SKM-1 (cell line): ENCODE measurements around the gene MALRD1.

ENCODE experiments used
- DNase-seq: peaks from one replicate; lab custom pipeline; 2025; ENCODE audit not compliant: unreplicated experiment; lab: John Stamatoyannopoulos, UW

Gene MALRD1

DNA sequence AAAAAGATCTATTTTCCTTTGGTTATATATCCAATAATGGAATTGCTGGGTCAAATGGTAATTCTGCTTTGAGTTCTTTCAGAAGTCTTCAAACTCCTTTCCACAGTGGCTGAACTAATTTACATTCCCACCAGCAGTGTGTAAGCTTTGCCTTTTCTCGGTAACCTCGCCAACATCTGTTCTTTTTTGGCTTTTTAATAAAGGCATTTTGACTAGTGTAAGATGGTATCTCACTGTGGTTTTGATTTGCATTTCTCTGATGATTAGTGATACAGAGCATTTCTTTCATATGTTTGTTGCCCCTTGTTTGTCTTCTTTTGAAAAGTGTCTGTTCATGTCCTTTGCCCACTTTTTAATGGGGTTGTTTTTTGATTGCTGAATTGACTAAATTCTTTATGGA, 285.0 kb downstream of the MALRD1 start:
- DNase-seq, result no peak

DNA sequence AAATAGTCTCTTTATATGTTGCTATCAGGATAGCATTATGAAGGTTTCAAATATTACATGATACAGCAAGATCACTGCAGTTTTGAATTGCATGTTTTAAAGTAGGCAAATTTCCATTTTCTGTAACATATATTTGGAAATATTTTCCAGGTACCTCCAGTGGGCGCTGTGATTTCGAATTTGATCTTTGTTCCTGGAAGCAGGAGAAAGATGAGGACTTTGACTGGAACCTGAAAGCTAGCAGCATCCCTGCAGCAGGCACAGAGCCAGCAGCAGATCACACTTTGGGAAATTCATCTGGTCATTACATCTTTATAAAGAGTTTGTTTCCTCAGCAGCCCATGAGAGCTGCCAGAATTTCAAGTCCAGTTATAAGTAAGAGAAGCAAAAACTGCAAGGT, 299.0 kb downstream of the MALRD1 start:
- DNase-seq, result no peak

DNA sequence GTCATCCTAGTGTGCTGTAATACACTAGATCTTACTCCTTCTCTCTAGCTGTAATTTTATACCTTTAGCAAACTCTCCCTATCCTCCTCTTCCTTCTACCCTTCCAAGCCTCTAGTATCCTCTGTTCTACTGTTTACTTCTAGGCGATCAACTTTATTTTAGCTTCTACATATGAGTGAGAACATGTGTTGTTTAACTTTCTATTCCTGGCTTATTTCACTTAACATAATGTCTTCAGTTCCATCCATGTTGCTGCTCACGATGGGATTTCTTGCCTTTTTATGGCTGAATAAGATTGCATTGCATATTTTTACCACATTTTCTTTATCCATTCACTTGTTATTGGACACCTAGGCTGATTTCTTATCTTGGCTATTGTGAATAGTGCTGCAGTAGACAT, 318.6 kb downstream of the MALRD1 start:
- DNase-seq, result no peak

DNA sequence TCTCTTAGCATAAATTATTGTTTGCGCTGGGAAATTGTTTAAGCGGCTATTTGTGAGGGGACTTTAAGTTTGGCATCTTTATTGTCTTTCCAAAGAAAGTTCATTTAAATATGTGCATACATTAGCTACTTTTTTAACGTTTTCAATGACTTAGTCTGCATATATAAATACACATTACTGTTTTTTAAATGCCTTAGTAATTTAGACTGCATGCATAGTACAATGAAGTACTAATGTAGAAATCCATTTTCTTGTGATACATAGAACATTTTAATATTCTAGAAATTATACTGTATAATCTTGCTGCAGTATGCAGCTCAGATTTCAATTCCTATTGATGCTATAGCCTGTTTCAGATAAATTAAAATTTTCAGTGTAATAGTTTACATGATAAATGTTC, 325.4 kb downstream of the MALRD1 start:
- DNase-seq, result no peak

DNA sequence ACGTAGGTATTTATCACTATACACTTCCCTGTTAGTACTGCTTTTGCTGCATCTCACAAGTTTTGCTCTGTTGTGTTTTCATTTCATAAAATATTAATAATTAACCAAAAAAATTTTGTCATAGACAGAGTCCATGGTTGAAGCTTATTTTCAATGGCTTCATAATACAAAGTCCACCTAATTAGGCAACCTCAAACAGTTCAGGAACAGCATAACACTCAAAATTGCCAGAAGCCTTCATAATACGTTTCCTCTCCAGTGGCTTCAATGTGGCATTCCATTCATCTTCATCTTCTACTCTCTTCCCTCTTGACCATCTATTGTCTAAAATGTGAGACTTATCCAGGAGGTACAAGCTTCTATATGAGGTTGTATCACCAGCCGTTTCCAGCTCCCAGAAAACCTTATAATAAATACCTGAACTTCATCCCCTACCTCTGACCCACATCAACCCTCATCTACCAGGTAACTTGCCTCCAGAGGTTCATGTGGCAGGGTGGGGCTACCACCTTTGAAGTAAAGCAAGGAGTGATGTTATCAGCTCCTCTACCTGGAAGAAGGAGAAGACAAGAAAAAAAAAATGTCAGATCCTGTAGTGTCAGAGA, 337.3 kb downstream of the MALRD1 start:
- no peak for DNase-seq

DNA sequence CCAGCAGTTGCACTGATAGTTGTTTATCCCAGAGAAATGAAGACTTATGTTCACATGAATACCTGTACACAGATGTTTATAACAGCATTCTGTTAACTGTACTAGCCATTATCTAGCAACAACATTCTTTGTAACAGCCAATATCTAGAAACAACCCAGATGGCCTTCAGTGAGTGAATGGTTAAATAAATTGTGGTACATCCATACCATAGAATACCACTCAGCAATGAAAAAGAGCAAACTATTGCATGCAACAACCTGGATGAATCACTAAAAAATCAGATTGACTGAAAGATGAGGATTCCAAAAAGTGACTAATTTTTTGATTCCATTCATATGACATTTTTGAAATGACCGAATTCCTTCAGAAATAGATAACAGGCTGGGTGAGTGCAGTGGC, 360.3 kb downstream of the MALRD1 start:
- no peak for DNase-seq

GRCh38 chr10:19411119-19411518, 362.5 kb downstream of the MALRD1 start:
- no peak for DNase-seq

GRCh38 chr10:19412531-19412930, 363.9 kb downstream of the MALRD1 start:
- no peak for DNase-seq

GRCh38 chr10:19416164-19416563, 367.6 kb downstream of the MALRD1 start:
- no peak for DNase-seq

DNA sequence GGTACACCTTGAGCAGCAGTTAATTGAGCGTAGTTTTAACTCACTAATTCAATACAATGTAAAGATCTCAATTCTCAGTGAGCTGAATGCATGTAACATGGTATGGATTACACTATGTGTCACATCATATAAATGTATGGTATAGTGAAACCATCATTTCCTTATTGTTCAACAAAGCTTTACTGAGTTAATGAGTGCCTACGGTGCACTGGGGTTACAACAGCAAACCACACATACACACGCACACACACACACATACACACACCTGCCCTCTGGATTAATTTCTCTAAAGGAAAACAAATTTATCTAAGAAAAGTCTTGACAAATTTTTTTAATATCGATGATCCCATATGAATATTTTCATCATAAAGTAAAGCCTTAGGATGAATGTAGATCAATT, 369.1 kb downstream of the MALRD1 start:
- no peak for DNase-seq

DNA sequence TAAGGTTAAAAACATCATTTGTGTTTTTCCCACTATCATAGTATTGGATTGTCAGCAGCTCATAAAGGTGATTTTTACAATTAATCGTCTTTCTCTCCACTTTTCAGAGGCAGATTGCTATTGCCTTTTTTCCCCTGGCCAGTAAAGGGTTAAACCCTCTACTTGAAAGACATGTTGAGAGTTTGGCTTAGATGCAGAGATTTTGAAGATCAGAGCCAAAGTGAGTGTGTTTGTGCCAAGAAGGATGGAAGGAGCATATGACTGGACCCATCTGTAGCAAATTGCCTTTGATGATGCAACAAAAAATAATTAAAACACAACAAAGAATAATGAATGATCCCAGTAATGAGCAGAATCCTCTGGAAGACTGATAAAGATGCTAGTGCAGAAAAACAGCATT, 373.1 kb downstream of the MALRD1 start:
- no peak for DNase-seq

DNA sequence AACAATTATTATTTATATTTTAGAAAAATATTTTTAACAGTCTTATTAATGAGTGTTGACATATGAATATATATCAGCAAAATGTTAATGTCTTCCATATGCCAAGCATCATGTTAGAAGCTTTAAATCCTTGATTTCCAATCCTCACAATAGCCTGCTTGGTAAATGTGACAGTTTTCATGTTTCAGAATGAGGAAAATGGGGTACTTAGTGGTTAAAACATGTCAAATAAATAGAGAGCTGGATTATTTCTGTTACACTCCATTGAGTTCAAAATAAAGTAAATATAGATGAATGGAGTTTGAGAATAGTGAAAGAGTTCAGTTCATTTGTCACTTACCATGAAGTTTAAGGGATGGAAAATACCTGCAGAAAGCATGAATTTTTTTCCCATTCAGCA, 377.4 kb downstream of the MALRD1 start:
- DNase-seq, result no peak

- DNase-seq, result no peak
Observed at GRCh38 chr10:19431622-19432351, 383.2 kb downstream of the MALRD1 start.

DNA sequence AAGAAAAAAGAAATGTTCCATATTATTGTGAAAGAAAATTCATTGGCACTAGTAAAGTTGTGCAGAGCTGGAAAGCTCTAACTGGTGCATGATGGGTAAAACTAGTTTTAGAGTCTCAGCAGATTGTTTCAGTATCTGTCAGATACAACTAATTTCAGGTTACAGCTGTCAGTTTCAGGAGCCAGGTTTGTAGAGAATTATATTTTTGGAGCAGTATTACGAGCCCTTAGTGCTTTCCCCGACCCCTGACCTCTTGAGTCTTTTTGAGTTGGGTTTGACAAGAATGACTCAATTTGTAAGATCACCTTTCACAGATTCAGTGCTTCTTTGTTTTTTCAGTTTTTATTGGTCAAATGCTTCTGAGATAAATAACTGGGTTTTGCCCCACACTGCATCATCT, 401.3 kb downstream of the MALRD1 start:
- DNase-seq, result no peak

DNA sequence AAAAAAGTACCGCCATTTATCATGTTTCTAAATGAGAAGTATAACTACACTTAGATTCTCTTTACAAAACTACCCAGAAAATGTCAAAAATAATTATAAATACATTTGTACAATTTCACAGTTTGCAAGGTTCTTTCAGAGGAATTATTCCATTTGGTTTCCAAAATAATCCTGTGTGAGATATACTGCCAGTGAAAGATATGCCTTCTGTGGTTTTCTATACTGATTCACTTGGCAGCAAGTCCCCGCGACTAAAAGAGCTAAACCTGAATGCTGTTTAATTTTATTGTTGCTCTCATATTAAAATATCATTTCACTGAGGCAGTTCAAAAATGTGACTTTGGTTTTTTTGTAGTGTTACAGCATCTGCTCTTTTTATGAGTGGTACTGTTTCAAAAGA, 402.8 kb downstream of the MALRD1 start:
- no peak for DNase-seq

DNA sequence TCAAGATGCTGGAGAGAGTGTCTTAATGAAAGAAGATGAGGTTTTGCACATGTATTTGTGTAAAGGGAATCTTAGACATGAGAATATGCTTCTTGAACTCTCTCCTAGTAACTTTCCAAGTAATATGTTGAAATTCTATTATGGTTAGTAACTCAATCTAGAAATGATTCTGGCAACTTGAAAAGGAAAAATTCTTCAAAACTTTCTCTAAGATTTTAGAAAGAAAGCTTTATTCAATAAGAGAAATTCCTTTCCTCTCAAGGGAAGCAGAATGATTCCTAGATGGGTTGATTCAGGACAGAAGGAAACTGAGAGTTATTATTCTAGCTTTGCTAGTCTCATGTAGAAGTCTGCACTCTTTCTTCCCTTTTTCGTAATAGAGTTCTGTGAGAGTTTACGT, 403.3 kb downstream of the MALRD1 start:
- no peak for DNase-seq

DNA sequence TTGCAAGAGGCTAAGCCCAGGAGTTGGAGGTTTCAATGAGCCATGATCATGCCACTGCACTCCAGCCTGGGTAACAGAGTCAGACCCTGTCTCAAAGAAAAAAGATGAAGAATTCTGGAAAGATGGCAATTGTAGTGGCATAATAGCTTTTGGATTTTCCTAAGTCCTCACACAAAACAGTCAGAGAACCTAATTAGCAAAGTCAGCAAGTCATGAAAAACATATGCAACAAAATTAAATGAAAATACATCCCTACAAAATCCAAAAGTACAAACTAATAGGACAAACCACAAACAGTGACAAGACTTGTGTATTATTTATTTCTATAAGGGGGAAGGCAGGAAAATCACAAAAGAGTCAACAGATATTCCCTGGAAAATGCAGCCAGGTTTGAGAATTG, 405.4 kb downstream of the MALRD1 start:
- DNase-seq, result no peak

DNA sequence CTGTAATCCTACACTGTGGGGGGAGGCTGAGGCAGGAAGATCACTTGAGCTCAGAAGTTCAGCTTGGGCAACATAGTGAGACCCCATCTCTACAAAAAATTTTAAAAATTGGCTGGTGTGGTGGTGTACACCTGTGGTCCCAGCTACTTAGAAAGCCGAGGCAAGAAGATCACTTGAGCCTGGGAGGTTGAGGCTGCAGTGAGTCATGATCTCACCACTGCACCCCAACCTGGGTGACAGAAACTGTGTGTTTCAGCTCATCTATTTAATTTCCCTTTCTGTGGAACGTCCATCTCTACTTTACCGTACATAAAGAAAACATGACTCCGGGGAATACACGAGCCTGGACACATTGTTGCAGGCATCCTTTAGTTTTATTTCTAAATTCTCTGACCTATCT, 413.0 kb downstream of the MALRD1 start:
- DNase-seq, result no peak

DNA sequence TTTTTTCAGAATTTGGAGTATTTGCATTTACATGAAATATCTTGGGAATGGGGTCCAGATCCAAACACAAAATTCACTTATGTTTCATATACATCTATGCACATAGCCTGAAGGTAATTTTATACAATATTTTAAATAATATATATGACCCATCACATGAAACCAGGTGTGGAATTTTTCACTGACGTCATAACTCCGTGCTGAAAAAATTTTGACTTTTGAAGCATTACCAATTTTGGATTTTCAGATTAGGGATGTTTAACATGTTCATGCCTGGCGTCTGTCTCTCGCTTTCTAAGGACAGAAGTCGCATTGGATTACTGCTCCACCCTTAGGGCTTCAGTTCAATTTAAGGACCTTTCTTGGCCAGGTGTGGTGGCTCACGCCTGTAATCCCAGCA, 418.1 kb downstream of the MALRD1 start:
- no peak for DNase-seq

DNA sequence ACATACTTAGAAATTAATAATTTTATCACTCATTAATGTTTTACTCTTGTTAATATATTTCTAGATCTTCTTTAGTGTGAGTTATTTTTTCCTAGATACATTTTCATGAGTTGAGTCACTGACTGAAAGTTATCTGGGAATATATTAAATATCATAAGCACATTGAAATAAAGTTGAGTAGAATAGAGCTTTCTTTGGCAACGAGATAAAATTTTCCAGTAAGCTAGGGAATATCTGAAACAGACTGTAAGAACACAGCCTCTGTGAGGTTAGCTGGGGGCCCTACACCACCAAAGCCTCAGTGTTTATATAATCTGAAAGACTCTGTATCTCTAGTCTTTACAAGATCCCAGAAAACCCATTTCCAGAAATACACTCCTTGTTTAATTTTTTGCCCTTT, 419.8 kb downstream of the MALRD1 start:
- no peak for DNase-seq

- no peak for DNase-seq
Observed at GRCh38 chr10:19469521-19469920, 420.9 kb downstream of the MALRD1 start.

- DNase-seq, result no peak
Observed at GRCh38 chr10:19479854-19480253, 431.3 kb downstream of the MALRD1 start.

- no peak for DNase-seq
Observed at GRCh38 chr10:19480353-19480752, 431.8 kb downstream of the MALRD1 start.
